OCI-LY1 (cell line): ENCODE data around the gene COX7C.

Experiments
- H2AFZ ChIP-seq: fragments of 200-600 bp; sonication (generic), shearing (Covaris generic); 2 replicates; pipeline ENCODE4 v1.6.0; 2014; ENCODE audit warnings: antibody characterized with exemption, mild to moderate bottlenecking, low read length
- H3F3A ChIP-seq: fragments of 200-600 bp; sonication (generic), shearing (Covaris generic); 2 replicates; pipeline ENCODE4 v1.6.0; 2014; ENCODE audit warnings: mild to moderate bottlenecking, antibody characterized with exemption, low read length, moderate library complexity; ENCODE audit not compliant: insufficient read depth
- H3K27ac ChIP-seq: fragments of 200-600 bp; sonication (generic); 2 replicates; pipeline ENCODE4 v1.5.1; 2014; ENCODE audit warnings: low read length, mixed run types, mild to moderate bottlenecking, low read depth; ENCODE audit not compliant: poor library complexity, severe bottlenecking
- H3K27me3 ChIP-seq: fragments of 200-600 bp; sonication (generic); 2 replicates; pipeline ENCODE4 v1.6.0; 2014; ENCODE audit warnings: antibody characterized with exemption, mild to moderate bottlenecking, low read length, moderate library complexity; ENCODE audit not compliant: insufficient read depth
- H3K36me3 ChIP-seq: fragments of 200-600 bp; sonication (generic); 2 replicates; pipeline ENCODE4 v1.6.1; 2014; ENCODE audit warnings: mild to moderate bottlenecking, antibody characterized with exemption, low read length, moderate library complexity, mixed read lengths; ENCODE audit not compliant: insufficient read depth
- H3K4me1 ChIP-seq: fragments of 200-600 bp; sonication (generic); 2 replicates; pipeline ENCODE4 v1.5.1; 2014; ENCODE audit warnings: mild to moderate bottlenecking, low read length, moderate library complexity; ENCODE audit not compliant: insufficient read depth, severe bottlenecking
- H3K4me2 ChIP-seq: fragments of 200-600 bp; sonication (generic), shearing (Covaris generic); 2 replicates; pipeline ENCODE4 v1.6.1; 2014; ENCODE audit warnings: low read length
- H3K4me3 ChIP-seq: fragments of 200-600 bp; sonication (generic); 2 replicates; pipeline ENCODE4 v1.5.1; 2014; ENCODE audit warnings: low read length, low read depth, mild to moderate bottlenecking, mixed read lengths; ENCODE audit not compliant: poor library complexity, severe bottlenecking
- H3K79me2 ChIP-seq: fragments of 200-600 bp; shearing (Covaris generic); 2 replicates; pipeline ENCODE4 v1.6.1; 2016; ENCODE audit warnings: mixed run types, low read length, mixed read lengths; ENCODE audit not compliant: insufficient read depth
- H3K9ac ChIP-seq: fragments of 200-600 bp; sonication (generic), shearing (Covaris generic); 2 replicates; pipeline ENCODE4 v1.6.1; 2014; ENCODE audit warnings: mild to moderate bottlenecking, low read length, mixed read lengths
- H3K9me2 ChIP-seq: fragments of 200-600 bp; sonication (generic), shearing (Covaris generic); 2 replicates; pipeline ENCODE4 v1.6.1; 2014; ENCODE audit warnings: low read depth, mild to moderate bottlenecking, low read length, mixed read lengths
- H3K9me3 ChIP-seq: fragments of 200-600 bp; shearing (Covaris generic); 2 replicates; pipeline ENCODE4 v1.6.1; 2014; ENCODE audit warnings: low read length, mixed read lengths
- H4K20me1 ChIP-seq: fragments of 200-600 bp; sonication (generic), shearing (Covaris generic); 2 replicates; pipeline ENCODE4 v1.6.0; 2016; ENCODE audit warnings: mild to moderate bottlenecking, low read length; ENCODE audit not compliant: insufficient read depth
- EZH2 ChIP-seq: fragments of 200-600 bp; sonication (generic), shearing (Covaris generic); IDR thresholded peaks from 2 replicates; pipeline ENCODE4 v1.8.0; 2017; ENCODE audit warnings: borderline replicate concordance, mixed run types, mild to moderate bottlenecking, antibody characterized with exemption, low read length, moderate library complexity, mixed read lengths
- TF ChIP-seq, protein P1 (sequence below): fragments of 200-600 bp; sonication (generic), shearing (Covaris generic); IDR thresholded peaks from 2 replicates; pipeline ENCODE4 v1.5.1; 2017; ENCODE audit warnings: mild to moderate bottlenecking, antibody characterized with exemption, low read length, moderate library complexity, mixed read lengths

The COX7C gene

DNA sequence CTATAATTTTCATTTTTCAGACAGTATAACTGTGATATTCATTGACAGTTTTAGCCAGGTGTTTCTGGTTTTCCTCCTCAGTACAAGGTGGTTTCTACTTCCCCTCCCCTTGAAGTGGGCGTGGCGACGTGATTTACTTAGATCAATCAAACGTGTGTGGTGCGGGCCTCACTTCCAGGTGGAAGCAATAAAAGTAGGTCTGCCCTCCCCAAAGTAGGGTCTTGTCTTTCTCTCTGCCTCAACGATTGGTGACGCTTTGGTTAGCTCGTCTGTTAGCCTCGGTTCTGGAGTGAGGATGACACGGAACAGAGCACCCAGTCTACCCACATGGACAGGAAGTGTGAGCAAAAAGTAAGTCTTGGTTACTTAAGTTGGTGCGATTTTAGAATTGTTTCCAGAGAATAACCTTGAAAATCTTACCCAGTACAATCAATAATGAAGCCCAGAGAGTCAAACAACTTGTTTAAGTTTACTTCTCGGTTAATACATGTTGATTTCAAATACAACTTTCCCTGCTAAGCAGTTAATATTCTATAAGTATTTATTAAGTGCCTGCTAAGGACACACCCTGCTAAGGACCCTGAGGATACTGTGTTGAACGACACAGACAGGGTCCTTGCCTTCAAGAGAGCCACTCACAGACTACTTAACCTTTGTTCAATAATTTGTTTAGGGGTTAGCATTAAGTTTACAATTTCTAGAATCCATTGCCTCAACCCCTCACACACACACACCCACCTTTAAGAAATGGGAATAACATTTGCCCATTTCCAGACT, 48.4 kb downstream of the COX7C start:
- H3F3A ChIP-seq: no peaks in the 10 kb centered on the region

DNA sequence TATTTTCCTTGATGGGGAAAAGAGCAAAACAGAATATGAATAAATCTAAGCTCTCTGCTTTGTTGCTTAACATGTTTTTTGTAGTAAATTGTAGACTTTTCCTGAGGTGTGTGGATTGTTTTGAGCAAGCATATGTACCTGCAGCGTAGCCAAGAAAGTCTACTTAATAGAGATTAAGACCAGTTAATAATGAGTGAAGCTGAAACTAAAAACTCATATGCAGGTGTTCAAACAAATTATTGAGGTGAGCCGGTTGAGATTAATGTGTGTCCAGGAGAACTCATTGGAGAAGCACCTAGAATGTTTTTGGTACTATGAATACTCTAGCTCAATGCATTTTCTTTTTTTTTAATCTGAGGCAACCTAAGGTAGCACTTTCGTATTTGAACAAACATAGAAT, 49.2 kb downstream of the COX7C start:
- H3K27me3 ChIP-seq: no peaks in the 10 kb centered on the region
- no peaks in the 10 kb centered on the region for H4K20me1 ChIP-seq
- no peaks in the 10 kb centered on the region for H3K36me3 ChIP-seq
- peaks cover 34% of the 10 kb centered on the region for H3K4me1 ChIP-seq
- H3K9me2 ChIP-seq: no peaks in the 10 kb centered on the region
- no peaks in the 10 kb centered on the region for H3F3A ChIP-seq
- peak overlapping the region; percentile 72 for H3K4me2 ChIP-seq
- H3K9ac ChIP-seq: peak overlapping the region; percentile 57; the same call in 1 of the 2 replicates
- H3K9me3 ChIP-seq: no peaks in the 10 kb centered on the region
- H3K27ac ChIP-seq: no peak overlapping the region
- no peak for TF ChIP-seq EZH2
- TF ChIP-seq, protein P1, sequence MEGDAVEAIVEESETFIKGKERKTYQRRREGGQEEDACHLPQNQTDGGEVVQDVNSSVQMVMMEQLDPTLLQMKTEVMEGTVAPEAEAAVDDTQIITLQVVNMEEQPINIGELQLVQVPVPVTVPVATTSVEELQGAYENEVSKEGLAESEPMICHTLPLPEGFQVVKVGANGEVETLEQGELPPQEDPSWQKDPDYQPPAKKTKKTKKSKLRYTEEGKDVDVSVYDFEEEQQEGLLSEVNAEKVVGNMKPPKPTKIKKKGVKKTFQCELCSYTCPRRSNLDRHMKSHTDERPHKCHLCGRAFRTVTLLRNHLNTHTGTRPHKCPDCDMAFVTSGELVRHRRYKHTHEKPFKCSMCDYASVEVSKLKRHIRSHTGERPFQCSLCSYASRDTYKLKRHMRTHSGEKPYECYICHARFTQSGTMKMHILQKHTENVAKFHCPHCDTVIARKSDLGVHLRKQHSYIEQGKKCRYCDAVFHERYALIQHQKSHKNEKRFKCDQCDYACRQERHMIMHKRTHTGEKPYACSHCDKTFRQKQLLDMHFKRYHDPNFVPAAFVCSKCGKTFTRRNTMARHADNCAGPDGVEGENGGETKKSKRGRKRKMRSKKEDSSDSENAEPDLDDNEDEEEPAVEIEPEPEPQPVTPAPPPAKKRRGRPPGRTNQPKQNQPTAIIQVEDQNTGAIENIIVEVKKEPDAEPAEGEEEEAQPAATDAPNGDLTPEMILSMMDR: no peak
- H3K79me2 ChIP-seq: no peaks in the 10 kb centered on the region
- no peak overlapping the region for H2AFZ ChIP-seq
- H3K4me3 ChIP-seq: peak overlapping the region; percentile 64

More for the DNA sequence above, 48.4 kb downstream of the COX7C start:
- H3K27me3 ChIP-seq: no peaks in the 10 kb centered on the region
- no peaks in the 10 kb centered on the region for H3K9me3 ChIP-seq
- H4K20me1 ChIP-seq: no peaks in the 10 kb centered on the region
- no peaks in the 10 kb centered on the region for H3K36me3 ChIP-seq
- H3K9ac ChIP-seq: peak overlapping the region; percentile 57
- H3K4me1 ChIP-seq: peaks cover 34% of the 10 kb centered on the region
- no peaks in the 10 kb centered on the region for H3K79me2 ChIP-seq
- TF ChIP-seq, protein P1: no peak
- H3K9me2 ChIP-seq: no peaks in the 10 kb centered on the region
- H3K27ac ChIP-seq: peak overlapping the region; percentile 46
- peak overlapping the region; percentile 25; the same call in 1 of the 2 replicates for H2AFZ ChIP-seq
- H3K4me3 ChIP-seq: peak overlapping the region; percentile 64
- peak overlapping the region; percentile 72 for H3K4me2 ChIP-seq
